ENCODE data around the gene ARHGEF19. TPM values are rescaled to one million over a fixed set of nuclear protein-coding genes. Genes with fewer than 3 reads are reported as not detected.

ARHGEF19 gene
- total and polyA plus RNA-seq, 2 of the 4 experiments (the other 2 are of a cell fraction): 4.5 to 16.8 TPM

DNA sequence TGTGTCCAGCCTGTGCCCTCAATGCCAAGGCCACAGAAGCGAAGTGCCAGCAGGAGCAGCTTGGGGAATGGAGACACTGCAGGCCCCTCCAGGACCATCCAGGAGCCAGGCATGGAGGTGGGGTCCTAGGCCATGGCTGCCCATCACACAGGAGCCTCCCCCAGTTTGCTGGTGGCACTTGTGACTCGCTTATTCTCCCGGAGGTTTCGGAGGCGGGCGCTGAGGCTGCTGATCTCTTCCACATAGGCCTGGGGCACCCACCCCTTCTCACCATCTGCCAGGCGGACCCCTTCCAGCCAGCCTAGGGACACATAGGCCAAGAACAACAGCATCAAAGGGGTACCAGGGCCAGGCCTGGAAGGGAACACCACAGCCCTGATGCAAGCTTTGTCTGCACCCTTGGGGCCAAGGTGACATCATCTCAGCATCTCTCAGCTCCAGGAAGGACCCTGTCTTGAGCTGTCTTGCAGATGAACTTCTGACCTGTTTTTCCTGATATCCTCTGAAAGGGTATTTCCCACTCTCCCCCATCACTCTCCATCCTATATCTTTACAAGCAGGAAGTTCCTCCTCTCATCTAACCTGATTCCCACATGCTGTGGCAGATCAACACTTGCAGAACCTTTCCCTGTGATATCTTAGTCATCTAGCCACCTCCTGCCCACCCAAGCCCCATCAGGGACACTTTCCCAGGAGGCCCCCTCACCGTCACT is 13.9 kb downstream of the ARHGEF19 start (continued):
- TF ChIP-seq, protein P1, sequence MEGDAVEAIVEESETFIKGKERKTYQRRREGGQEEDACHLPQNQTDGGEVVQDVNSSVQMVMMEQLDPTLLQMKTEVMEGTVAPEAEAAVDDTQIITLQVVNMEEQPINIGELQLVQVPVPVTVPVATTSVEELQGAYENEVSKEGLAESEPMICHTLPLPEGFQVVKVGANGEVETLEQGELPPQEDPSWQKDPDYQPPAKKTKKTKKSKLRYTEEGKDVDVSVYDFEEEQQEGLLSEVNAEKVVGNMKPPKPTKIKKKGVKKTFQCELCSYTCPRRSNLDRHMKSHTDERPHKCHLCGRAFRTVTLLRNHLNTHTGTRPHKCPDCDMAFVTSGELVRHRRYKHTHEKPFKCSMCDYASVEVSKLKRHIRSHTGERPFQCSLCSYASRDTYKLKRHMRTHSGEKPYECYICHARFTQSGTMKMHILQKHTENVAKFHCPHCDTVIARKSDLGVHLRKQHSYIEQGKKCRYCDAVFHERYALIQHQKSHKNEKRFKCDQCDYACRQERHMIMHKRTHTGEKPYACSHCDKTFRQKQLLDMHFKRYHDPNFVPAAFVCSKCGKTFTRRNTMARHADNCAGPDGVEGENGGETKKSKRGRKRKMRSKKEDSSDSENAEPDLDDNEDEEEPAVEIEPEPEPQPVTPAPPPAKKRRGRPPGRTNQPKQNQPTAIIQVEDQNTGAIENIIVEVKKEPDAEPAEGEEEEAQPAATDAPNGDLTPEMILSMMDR (conservative IDR thresholded peaks at IDR 0.05; ENCODE audit: low read depth, low read length): no peak
- TF ChIP-seq CHD1 (IDR thresholded peaks at IDR 0.05; ENCODE audit: low read depth, low read length): no peak

GRCh38 chr1:16196874-16197273 is 15.6 kb downstream of the ARHGEF19 start:
- Histone ChIP-seq H3K27me3 (ENCODE audit: control insufficient read depth, insufficient read depth, low read length) (no peaks in the 10 kb centered on the region), H3K36me3 (ENCODE audit: control insufficient read depth, insufficient read depth, low read length) (peaks cover 6% of the 10 kb centered on the region; the same call in 1 of the 2 replicates), H2BK120ac (ENCODE audit: low read depth, low read length) (no peak overlapping the region), H2AK9ac (replicated peaks; ENCODE audit: low read depth, low read length, poor library complexity) (no peak overlapping the region), H3K9ac (ENCODE audit: low read depth, low read length) (no peak overlapping the region), H2BK20ac (ENCODE audit: low read depth, low read length) (no peak overlapping the region), H3K9me1 (ENCODE audit: insufficient read depth, low read length) (no peaks in the 10 kb centered on the region), H3K9me3 (ENCODE audit: control insufficient read depth, insufficient read depth, low read length) (no peaks in the 10 kb centered on the region), H4K91ac (ENCODE audit: insufficient read depth, low read depth, low read length) (no peak overlapping the region), H4K5ac (ENCODE audit: low read depth, low read length) (no peak overlapping the region), H3K27ac (ENCODE audit: insufficient read depth, low read length) (no peak overlapping the region), H3K23ac (ENCODE audit: low read depth, low read length) (no peak overlapping the region), H2AK5ac (ENCODE audit: low read depth, low read length) (no peak overlapping the region), H3K4me1 (ENCODE audit: control insufficient read depth, insufficient read depth, low read length) (no peaks in the 10 kb centered on the region), H2BK15ac (ENCODE audit: low read depth, low read length) (no peak overlapping the region), H3K4me2 (ENCODE audit: low read depth, low read length) (no peak overlapping the region), H3K4ac (ENCODE audit: low read depth, low read length) (no peak overlapping the region), H3K56ac (ENCODE audit: extremely low read depth, insufficient read depth, low read length) (no peak overlapping the region), H3K14ac (replicated peaks; ENCODE audit: low read depth, low read length) (no peak overlapping the region), H3K79me1 (ENCODE audit: low read depth in 1 of 2, low read length in 2 of 2) (no peaks in the 10 kb centered on the region), H3K18ac (ENCODE audit: low read depth, low read length) (no peak overlapping the region), H3K4me3 (ENCODE audit: insufficient read depth, low read depth, low read length) (no peak overlapping the region), H2BK5ac (ENCODE audit: low read depth, low read length, poor library complexity, severe bottlenecking) (no peak overlapping the region), H2AFZ (replicated peaks; ENCODE audit: low read length, poor library complexity) (no peak overlapping the region), H4K8ac (ENCODE audit: low read depth in 2 of 2, low read length in 2 of 2) (no peak overlapping the region), H4K20me1 (ENCODE audit: insufficient read depth, low read length) (no peaks in the 10 kb centered on the region)
- dilution Hi-C loops (cut with HindIII; ENCODE audit: low sequenced_read_pairs, unreplicated experiment) (no loop called here), intact Hi-C loops (cut with micrococcal nuclease) (no loop called here), in situ Hi-C loops (cut with MboI; ENCODE audit: low sequenced_read_pairs) (loop anchor here (25.0 kb wide), 1 partner anchor 410 kb away; no protein-coding TSS in a partner anchor)
- POLR2A ChIA-PET (ENCODE audit: unreplicated experiment): no interaction called here
- no peak for ATAC-seq (ENCODE audit: low read depth)
- CTCF ChIA-PET: interaction anchor here (0.6 kb wide), 1 partner anchor 169 kb away, joined by 3 read pairs; no protein-coding TSS in a partner anchor
- BruUV-seq (replicated peaks): no TSS peak
- WGBS, 2 experiments (ENCODE audit: extremely low coverage in 2 of 2, insufficient read length in 1 of 2): no CpG with 5 or more reads among the region's 3 CpGs
- no peak for DNase-seq
- TF ChIP-seq POLR2A (IDR thresholded peaks at IDR 0.05; ENCODE audit: low read depth, low read length): no peak
- TF ChIP-seq, protein P2, sequence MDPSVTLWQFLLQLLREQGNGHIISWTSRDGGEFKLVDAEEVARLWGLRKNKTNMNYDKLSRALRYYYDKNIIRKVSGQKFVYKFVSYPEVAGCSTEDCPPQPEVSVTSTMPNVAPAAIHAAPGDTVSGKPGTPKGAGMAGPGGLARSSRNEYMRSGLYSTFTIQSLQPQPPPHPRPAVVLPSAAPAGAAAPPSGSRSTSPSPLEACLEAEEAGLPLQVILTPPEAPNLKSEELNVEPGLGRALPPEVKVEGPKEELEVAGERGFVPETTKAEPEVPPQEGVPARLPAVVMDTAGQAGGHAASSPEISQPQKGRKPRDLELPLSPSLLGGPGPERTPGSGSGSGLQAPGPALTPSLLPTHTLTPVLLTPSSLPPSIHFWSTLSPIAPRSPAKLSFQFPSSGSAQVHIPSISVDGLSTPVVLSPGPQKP (IDR thresholded peaks at IDR 0.05; ENCODE audit: borderline replicate concordance, low read depth, low read length): no peak
- TF ChIP-seq CHD1 (IDR thresholded peaks at IDR 0.05; ENCODE audit: low read depth, low read length): no peak
- no peak for TF ChIP-seq MXI1 (IDR thresholded peaks at IDR 0.05; ENCODE audit: borderline replicate concordance, low read depth, low read length)
- TF ChIP-seq CEBPB (IDR thresholded peaks at IDR 0.05; ENCODE audit: low read depth, low read length): no peak
- TF ChIP-seq FOS (IDR thresholded peaks at IDR 0.05; ENCODE audit: low read depth, low read length): no peak
- no peak for TF ChIP-seq RAD21 (IDR thresholded peaks at IDR 0.05; ENCODE audit: low read length)
- TF ChIP-seq BHLHE40 (IDR thresholded peaks at IDR 0.05; ENCODE audit: low read depth, low read length): no peak
- TF ChIP-seq, protein P1 (conservative IDR thresholded peaks at IDR 0.05; ENCODE audit: low read depth, low read length): no peak
- TF ChIP-seq NFE2L2 (IDR thresholded peaks at IDR 0.05; ENCODE audit: low read depth, low read length): no peak
